GM12865 (cell line): ENCODE measurements around the gene DCLK2.

Experiments
- DNase-seq: peaks from one replicate; pipeline ENCODE4 v3.0.0; 2010; ENCODE audit warnings: low read depth
- H3K4me3 ChIP-seq: 2 replicates; pipeline ENCODE4 v1.5.1; 2011; ENCODE audit warnings: mild to moderate bottlenecking, low read depth, low read length, control low read depth
- CTCF ChIP-seq: IDR thresholded peaks from 2 replicates; pipeline ENCODE4 v1.5.1; 2011; ENCODE audit warnings: low read length, control low read depth, low read depth, inconsistent platforms; ENCODE audit not compliant: insufficient read depth; ENCODE audit errors: missing control alignments

The DCLK2 gene

DNA sequence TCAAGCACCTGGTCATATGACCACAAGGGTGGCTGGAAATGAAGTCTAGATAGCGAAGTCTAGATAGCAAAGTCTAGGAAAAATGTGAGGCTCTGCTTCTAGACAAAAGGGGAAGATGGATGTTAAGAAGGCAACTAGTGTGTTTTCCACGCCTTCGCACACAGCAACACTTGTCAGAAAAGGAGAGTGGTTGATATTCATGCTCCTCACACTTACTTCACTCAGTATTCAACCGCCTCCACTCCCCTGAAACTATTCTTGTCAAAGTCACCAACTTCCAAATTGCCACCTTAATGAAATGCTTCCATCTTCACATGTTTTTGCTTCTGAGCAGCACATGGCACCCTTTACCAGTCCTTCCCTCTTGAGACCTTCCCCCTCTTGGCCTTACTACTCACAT is 27.7 kb upstream of the DCLK2 start:
- TF ChIP-seq CTCF: no peak
- DNase-seq: no peak
- H3K4me3 ChIP-seq: no peak overlapping the region

- H3K4me3 ChIP-seq: no peak overlapping the region
- no peak for TF ChIP-seq CTCF
- no peak for DNase-seq
Measured at GRCh38 chr4:150051111-150051510, 27.1 kb upstream of the DCLK2 start.

- no peak for DNase-seq
Measured at GRCh38 chr4:150055467-150055866, 22.8 kb upstream of the DCLK2 start.

GRCh38 chr4:150056569-150056968 is 21.7 kb upstream of the DCLK2 start:
- no peak for TF ChIP-seq CTCF
- no peak for DNase-seq
- no peak overlapping the region for H3K4me3 ChIP-seq

More at GRCh38 chr4:150055467-150055866, 22.8 kb upstream of the DCLK2 start:
- no peak overlapping the region for H3K4me3 ChIP-seq
- no peak for TF ChIP-seq CTCF

DNA sequence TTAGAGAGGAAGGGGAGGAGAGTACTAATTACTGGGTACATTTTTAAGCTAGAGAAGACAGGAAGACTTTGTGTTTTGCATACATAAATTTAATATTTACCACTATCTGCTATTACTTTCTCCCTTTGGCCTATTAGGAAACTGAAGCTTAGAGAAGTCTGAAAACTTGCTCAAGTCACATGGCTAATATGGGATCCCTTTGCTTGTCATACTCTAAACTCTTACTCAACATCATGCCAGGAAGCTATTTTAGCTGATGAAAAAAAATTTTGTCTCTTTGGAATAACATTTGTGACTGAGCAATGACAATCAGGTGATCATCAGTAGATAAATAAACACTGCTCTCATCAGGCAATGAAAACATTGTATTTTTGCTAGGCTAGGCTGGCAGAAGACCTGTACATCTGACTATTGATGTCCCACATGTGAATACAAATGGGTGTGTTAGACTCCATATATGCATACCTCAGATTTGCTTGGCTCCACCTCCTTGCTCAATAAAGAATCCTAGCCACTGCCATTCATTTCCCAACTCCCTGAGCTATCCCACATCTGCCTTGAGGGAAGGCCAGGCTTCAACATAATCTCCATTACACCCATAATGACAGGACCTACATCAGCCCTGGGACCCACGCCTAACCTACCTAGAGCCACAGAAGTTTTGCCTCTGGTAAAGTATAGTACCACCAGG is 17.0 kb upstream of the DCLK2 start:
- no peak for DNase-seq
- TF ChIP-seq CTCF: no peak
- no peak overlapping the region for H3K4me3 ChIP-seq

DNA sequence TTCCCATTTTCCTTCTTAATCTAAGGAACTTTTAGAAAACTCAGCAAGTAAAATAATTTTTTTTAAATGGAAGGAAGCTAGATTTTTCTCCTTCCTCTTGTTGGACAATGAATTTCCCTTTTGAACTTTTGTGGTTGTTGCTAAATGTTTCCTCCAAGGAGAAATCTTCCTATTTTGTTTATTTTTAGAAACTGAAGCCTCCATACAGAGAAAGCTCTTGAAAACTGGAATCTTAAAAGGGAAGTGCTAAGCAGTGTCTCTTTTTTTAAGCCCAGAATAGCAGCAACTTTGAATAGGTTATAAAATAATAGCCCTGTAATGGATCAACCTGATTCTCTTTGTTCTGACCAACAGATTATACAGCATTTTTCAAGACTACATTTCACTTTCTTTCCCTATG is 15.1 kb upstream of the DCLK2 start:
- no peak for DNase-seq
- no peak overlapping the region for H3K4me3 ChIP-seq
- TF ChIP-seq CTCF: no peak

- no peak for TF ChIP-seq CTCF
- DNase-seq: no peak
- no peak overlapping the region for H3K4me3 ChIP-seq
Measured at GRCh38 chr4:150065740-150066139, 12.5 kb upstream of the DCLK2 start.
